Ureter (tissue), 1 donor: ENCODE results near the gene MRPS18B. TPM values are rescaled to one million over a fixed set of nuclear protein-coding genes. Genes with fewer than 3 reads are reported as not detected.
A peak's percentile ranks its signal among the peaks of the same experiment; 100 is the strongest.
"Not testable (repeated sequence)": the region's sequence is repeated elsewhere in the genome, so short reads cannot be mapped to it uniquely, and the experiment has no call there.

ENCODE experiments used
- DNase-seq: peaks from one replicate; pipeline ENCODE4 v3.0.0-alpha.2; 2020; ENCODE audit warnings: low spot score
- total RNA-seq: library from RNA; stranded (reverse); gene quantifications from one replicate; pipeline ENCODE4 v1.2.4, GENCODE V29; 2023
- donor health status: DM: yes; HTN: yes; CAD: no.

MRPS18B gene
- total RNA-seq, 1 donor from 2014 or later, result 56.0 TPM

DNA sequence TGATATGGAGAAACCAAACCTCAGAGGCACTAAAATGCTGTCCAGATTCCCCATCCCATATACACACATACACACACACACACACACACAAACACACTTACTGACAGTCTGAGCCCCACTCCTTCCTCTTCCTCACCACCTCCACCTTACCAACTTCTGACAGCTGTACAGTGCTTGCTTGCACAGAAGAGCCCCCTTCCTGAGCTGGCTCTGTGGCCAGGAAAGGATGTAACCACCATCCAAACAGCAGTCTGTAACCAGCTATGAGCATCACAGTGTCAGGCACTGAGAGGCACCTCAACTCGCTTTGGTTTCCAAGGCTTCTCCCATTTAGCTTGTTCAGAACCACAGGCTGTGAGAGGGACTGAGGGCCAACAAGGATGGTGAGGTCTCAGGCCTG, 23.4 kb downstream of the MRPS18B start:
- DNase-seq, result no peak

DNA sequence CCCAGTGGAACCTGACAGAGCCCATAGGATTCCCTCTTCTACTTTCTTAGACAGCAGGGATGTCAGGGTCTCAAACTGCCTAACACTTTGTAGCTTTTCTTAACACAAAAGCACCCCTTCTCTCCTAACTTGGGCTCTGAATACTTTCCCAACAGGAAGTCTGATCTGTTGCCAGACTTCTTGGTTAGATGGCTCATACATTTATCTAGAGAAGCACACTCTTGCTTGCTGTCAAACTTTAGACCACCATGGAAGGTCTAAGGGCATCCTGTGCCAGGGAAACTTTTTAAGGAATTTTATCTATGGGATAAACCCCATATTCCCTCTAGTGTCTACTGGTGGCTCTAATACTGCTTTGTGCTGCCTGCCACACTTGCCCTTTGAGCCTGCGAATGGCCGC, 26.0 kb downstream of the MRPS18B start:
- no peak for DNase-seq

DNA sequence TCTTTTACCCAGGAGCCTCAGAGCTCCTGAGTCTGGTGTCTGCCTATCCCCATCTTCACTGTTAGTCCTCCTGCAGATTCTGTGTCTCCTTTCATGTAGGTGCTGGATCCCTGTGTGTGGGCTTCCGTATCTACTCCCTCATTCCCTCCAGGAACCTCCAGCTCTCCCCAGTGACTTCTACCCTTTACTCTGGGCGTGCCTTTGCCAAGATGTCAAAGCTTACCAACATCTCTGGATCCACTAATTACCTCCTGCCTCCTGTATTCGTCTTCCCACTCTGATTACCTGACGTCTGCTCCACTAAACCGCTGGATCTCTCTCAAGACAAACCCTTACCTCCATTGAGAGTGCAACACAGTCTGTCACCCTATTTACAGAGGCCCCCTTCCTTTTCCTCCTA, 27.1 kb downstream of the MRPS18B start:
- no peak for DNase-seq

DNA sequence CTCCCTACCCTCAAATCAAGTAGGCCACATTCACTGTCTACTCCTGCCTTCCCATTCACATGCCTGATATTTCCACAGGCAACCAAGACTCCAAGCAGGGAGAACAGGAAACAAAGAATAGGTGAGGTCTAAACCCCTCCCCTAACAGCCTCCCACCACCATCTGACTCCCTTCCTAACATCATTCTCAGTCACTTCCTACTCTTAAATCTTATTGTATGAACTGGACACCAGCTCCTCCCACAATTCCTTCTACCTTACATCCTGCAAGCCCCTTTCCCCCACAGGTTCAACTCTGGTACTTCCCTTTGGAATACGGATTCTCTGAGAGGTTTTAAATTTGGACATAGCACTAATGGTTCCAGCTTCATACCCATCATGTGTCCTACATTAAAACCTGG, 28.3 kb downstream of the MRPS18B start:
- no peak for DNase-seq

DNA sequence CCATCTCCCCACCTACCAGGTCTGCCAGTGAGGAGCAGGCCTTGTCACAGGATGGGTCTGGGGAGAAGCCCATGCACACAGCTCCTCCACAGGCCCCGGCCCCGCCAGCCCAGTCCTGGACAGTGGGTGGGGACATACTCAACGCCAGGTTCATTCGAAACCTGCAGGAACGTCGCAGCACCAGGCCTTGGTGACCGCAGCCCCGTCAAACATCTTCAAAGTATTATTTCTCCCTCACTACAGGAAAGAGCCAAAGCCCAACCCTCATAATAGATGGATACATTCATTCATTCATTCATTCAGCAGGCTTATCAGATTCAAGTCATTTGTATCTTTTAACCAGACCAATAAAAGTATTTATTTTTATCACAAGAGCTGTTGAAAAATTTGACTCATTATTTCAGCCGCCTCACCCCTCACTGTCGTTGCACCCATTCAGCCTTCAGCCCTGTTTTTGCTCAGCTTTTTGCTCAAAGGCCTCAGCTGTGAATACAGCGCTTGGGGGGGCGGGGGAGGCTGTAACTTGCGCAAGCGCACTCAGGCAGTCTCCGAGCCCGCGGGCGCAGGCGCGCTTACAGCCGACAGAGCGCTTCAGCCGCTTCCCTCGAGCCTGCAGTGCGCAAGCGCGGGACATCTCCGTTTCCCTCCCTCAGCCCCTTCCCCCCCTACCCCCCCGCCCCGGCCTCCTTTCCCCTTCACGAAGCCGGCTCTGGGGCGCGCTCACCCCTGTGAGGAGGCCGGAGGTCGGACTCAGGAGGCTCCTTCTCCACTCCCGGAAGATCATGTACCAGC, 29.0 kb downstream of the MRPS18B start, which contains the start of gene C6orf136:
TSS of gene C6orf136 (plus strand) at position 684 of the 792 bp plus-strand sequence. CDS start at position 783, 99 bp downstream.
- peak; percentile 91 for DNase-seq

DNA sequence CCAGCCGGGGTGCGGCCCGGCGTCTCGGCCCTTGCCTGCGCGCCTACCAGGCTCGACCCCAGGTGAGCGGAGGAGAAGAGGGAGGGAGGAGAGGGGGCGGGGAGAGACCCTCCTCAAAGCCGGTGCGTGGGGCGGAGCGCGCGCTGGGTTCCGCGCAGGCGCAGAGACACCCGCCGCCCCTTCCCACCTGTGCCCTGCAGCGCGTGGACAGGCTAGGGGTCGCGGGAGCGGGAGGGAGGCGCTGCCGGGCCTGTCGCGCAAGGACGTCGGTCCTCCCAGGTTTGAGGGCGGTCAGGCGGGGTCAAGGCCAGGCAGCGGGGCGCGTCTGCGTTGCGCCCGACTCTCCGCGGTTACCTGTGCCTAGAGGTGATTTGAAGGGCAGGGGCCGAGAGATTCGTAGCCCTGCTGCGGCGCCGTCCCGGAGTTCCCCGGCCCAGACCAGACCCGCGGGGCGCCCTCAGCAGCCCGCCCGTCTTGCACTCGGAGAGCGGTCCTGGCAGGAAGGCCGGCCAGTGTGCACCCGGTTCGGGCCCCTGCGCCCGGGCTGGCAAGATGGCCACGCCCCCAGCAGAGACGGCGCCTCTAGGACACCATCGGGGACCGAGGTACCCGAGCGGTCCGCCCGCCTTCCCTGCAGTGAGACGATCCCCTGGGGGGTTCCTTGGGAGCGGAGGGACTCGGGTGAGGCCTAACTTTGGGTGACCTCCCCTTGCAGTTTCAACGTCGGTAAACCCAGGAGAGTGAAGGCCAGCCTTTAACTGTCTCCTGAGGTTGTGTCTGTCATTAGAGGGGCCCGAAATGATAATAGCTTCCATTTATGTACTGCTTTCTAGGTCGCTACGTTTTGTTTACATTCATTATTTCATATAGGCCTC, 29.8 kb downstream of the MRPS18B start:
- DNase-seq, result peak; percentile 77

DNA sequence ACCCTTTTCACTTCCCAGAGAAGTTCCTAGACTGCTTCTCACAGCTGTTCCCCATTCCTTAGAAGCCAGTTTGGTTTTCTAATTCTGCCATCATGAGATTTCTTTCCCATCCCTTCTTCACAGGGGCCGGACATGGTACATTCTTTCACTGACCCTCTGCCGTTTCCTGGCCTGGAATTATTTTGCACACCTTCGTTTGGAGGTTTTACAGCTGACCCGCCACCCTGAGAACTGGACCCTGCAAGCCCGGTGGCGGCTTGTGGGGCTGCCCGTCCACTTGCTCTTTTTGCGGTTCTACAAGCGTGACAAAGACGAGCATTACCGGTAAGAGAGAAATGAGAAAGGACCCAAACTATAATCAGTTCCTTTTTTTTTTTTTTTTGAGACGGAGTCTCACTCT, 33.5 kb downstream of the MRPS18B start:
- no peak for DNase-seq

DNA sequence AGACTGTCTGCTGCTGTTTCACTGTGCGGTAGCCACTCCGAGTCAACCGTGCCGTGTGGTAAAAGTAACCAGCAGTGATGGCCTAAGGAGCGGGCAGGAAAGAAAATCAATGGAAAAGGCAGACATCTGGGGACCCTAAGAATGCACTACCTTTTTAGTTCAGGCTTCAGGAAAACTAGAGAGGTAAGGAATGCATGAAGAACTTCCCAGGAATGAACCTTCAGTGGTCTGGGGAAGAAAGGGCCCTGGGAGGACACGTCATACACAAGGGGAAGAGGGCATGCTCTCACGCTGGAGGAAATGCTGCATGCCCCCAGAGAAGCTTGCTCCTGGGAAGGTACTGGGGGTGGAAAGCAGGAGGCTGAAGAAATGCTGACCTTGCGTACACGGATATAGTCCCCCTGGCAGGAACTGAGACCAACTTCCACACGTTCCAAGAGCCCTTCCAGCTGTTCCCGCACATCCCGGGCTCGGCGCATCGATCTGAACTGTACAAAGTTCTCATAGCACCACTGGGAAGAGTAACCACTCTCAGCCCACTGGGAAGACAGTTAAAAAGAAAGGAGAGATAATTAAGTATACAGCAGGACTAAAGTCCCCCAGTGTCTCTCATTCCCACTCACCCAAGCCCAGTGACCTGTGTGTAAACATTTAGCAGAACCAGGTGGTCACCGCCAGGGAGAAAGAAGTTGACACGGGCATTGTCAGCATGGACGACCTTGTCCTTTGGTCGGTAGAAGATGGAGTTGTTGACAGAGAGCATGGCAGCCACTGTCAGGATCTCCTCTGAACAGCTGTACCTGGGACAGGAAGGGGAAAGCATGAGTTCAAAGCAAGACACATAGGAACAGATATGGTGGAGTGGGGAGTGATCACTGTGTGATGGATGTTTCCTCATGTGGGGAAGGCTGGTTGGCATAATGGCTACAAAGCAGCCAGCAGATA, 37.4 kb downstream of the MRPS18B start:
- DNase-seq, result no peak

DNA sequence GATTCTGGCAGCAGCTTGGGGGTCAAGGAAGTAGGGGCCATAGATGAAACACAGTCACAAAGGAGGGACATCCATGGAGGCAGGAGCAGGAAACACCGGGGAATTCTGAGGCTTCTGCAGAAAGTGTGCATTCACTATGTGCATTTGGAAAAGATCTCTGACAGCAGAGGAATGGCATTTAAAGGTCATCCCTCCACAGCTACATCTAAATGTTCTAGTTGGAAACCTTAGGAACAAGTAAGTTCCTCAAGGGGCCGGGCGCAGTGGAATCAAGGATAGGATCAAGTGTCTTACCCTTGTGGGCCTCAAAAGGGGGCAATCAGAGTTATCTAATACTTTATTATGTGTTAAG, 38.1 kb downstream of the MRPS18B start:
- DNase-seq, result no peak

DNA sequence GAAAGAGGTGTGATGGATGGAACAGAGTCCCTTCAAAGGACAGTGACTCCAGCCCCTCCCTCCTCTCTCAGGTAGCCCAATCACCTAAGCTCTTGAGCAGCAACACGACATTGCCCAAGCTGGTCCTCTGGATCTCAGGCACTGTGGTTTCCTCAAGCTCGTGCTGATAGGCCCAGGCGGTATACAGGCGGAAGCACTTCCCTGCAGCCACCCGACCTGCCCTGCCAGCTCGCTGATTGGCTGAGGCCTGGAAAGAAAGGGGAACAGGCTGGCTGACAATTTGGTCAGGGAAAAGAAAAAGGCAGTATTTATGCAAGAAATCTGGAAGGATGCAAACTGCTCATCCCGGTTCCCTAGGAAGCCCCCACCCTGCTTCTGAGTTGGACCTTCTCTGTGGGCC, 38.9 kb downstream of the MRPS18B start:
- DNase-seq, result no peak

DNA sequence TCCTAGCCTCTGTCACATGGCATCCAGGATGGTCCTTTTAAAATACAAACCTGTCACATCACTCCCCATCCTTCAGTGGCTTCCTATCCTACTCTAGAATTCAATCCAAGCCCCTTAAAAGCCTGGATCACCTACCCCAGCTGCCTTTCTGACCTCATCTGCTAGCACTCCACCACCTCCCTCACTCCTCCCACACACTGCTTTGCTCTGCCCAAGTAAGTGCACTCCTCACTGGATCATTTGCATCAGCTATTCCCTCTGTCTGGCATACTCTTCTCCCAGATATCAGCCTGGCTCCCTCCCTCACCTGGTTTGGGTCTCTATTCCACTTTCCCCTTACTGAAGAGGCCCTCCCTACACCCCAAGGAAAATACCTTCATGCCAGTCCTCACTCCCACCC, 39.8 kb downstream of the MRPS18B start:
- no peak for DNase-seq

DNA sequence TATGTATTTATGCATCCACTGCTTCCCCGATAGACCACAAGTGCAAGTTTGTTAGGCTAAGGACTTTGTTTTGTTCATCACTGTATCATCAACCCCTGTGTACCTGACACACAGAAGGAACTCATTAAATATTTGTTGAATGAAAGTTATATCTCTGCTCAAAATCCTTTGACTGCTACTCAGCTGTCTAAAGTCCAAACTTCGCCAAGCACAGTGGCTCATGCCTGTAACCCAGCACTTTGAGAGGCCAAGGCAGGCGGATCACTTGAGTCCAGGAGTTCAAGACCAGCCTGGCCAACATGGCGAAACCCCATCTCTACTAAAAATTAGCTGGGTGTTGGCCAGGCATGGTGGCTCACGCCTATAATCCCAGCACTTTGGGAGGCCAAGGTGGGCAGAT, 40.3 kb downstream of the MRPS18B start:
- not testable (repeated sequence) for DNase-seq

DNA sequence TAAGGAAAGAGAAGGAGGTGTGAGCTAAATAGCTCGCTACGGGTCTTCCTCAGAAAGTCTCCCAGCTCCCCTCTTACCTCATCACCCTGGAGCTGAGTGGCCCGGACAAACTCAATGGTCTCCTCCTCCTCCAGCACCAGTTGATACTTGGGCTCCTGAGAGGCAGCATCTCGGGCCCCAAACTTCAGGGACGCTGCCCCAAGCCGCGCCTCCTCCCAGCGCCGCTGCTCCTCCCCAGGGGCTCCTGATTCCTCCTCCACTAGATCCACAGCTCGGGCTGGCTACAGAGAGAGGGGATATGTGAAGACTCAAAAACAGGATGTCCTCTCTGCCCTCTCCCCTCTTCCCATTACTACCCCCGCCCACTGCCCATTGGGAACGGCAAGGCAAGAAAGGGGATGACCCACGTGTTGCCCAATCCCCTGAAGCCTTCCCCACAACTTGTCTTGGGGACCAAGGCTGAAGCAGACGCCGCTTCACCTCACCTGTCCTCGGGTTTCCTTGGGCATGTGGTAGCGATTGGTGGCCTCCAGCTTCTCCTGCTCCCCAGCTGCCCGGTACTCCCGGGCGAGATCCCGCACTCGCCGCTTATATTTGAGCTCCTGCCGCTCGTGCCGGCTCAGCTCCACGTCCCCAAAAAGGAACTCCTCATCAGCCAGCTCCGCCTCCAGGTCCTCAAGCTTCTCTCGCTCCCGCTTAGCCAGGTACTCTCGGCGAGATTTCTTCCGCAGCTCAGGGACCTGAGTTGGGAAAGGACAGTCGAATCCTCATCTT, 47.5 kb downstream of the MRPS18B start:
- no peak for DNase-seq

DNA sequence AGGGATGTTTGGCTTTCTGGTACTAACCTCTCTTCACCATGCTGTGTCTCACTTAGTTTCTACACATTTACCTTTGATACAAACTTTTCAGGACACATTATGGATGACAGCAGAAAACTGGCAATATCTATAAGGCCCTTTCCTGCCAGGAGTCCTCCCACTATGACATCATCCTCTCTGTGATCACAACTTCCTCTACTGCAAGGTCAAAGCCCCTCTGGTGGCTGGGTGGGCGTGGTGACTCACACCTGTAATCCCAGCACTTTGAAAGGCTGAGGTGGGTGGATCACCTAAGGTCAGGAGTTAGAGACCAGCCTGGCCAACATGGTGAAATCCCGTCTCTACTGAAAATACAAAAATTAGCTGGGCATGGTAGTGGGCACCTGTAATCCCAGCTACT, 48.7 kb downstream of the MRPS18B start:
- not testable (repeated sequence) for DNase-seq

DNA sequence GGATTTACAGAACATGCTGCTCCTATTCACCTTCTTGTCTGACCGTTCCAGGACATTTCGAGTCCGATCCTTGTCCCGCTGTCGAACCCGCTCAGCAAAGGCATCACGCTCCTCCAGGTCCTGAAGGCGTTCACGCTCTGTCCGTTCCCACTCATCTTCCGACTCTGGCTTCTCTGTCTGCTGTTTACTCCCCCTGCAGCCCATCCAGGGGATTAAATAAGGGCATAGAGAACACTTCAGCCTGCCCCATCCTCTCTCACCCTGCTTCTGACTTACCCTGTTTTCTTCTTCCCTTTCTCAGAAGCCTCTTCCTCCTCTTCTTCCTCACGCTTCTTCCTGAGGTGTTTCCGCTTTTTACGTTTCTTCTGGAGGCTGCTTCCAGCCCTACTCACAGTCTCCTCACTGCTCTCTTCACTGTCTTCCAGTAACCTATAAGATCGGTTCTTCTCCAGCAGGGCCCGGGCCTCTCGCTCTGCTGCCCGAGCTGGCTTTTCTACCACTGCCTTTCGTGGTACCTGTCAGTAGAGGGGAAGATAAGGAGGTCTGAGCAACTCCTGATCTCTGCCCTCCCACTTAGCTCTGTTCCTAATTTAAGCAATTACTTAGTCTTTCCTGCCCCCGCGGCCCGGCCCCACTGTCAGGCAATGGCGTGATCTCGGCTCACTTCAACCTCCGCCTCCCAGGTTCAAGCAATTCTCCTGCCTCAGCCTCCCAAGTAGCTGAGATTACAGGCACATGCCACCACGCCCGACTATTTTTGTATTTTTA, 53.3 kb downstream of the MRPS18B start:
- DNase-seq, result no peak

DNA sequence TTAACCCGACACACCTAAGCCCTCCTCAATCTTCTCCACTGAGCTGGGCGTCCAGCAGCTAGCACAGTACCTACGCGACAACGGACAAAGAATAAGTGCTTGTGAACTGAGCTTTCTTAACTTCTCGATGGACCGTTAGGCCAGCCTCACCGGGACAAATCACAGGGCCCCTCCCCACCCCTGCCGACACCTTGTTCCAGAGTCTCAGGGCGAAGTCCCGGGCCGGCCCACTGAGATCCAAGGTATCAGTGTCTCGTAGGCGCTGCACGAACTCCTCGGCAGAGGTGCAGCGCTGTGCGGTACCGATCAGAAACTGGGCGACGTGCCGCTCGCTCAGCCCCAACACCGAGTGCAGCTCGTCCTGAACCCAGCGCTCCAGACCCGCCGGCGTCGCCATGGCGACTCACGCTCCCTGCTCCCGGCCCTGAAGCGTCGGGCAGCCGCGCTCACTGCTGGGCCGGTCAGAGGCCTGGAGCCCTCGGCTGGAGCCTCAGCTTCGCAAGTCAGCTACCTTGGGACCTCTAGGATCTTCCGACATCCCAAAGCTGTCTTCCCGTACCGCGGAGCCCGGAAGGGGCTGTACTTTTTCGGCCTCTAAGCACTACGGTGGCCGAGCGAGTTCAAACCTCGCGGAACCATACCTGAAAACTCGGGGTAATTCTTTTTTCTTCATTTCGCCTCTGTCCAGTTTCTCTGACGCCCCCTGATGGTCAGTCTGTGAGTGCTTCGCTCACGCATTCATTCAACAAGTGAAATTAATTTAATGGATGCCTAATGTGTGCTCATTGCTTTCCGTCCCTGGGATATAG, 55.0 kb downstream of the MRPS18B start, which contains the start of gene DHX16:
TSS of gene DHX16 (minus strand) at position 562 of the 809 bp plus-strand sequence. CDS start at position 397, 165 bp downstream.
- DNase-seq, result peak; percentile 96
